HG02852 (cell line): ENCODE data around the gene PLD5.
A peak's percentile ranks its signal among the peaks of the same experiment; 100 is the strongest.
"Not testable (repeated sequence)": the region's sequence is repeated elsewhere in the genome, so short reads cannot be mapped to it uniquely, and the experiment has no call there.

Experiments
- ATAC-seq: cut with Tn5 transposase; IDR thresholded peaks from one replicate; pipeline ENCODE4 v1.9.1; 2021; ENCODE audit warnings: mild to moderate bottlenecking, moderate library complexity; ENCODE audit not compliant: unreplicated experiment

PLD5 gene

GRCh38 chr1:242219298-242219901, 305.1 kb downstream of the PLD5 start:
- ATAC-seq, result no peak

- ATAC-seq, result no peak
Observed at GRCh38 chr1:242216368-242216767, 308.1 kb downstream of the PLD5 start.

GRCh38 chr1:242214455-242214854, 310.0 kb downstream of the PLD5 start:
- not testable (repeated sequence) for ATAC-seq

- ATAC-seq, result not testable (repeated sequence)
Observed at GRCh38 chr1:242212961-242213360, 311.5 kb downstream of the PLD5 start.

GRCh38 chr1:242212401-242212800, 312.1 kb downstream of the PLD5 start:
- ATAC-seq, result no peak

- no peak for ATAC-seq
Observed at GRCh38 chr1:242211254-242212022, 313.1 kb downstream of the PLD5 start.

GRCh38 chr1:242210316-242210715, 314.2 kb downstream of the PLD5 start:
- ATAC-seq, result not testable (repeated sequence)

GRCh38 chr1:242209063-242209462, 315.4 kb downstream of the PLD5 start:
- ATAC-seq, result no peak

GRCh38 chr1:242208021-242208420, 316.5 kb downstream of the PLD5 start:
- ATAC-seq, result no peak

GRCh38 chr1:242206994-242207393, 317.5 kb downstream of the PLD5 start:
- no peak for ATAC-seq

GRCh38 chr1:242205622-242206489, 318.6 kb downstream of the PLD5 start:
- ATAC-seq, result no peak

GRCh38 chr1:242203262-242203661, 321.2 kb downstream of the PLD5 start:
- ATAC-seq, result no peak

- ATAC-seq, result no peak
Observed at GRCh38 chr1:242201090-242201489, 323.4 kb downstream of the PLD5 start.

- ATAC-seq, result no peak
Observed at GRCh38 chr1:242199776-242200458, 324.6 kb downstream of the PLD5 start.

- ATAC-seq, result no peak
Observed at GRCh38 chr1:242197907-242198820, 326.3 kb downstream of the PLD5 start.

- no peak for ATAC-seq
Observed at GRCh38 chr1:242196914-242197313, 327.6 kb downstream of the PLD5 start.

- ATAC-seq, result no peak
Observed at GRCh38 chr1:242196101-242196500, 328.4 kb downstream of the PLD5 start.

- ATAC-seq, result no peak
Observed at GRCh38 chr1:242189591-242189990, 334.9 kb downstream of the PLD5 start.

- peak; percentile 52 for ATAC-seq
Observed at GRCh38 chr1:242187816-242188215, 336.7 kb downstream of the PLD5 start.

GRCh38 chr1:242187171-242187570, 337.3 kb downstream of the PLD5 start:
- no peak for ATAC-seq
